HG03108 (cell line): ENCODE results near the gene MAD1L1.

Experiments
- ATAC-seq: cut with Tn5 transposase; IDR thresholded peaks from one replicate; pipeline ENCODE4 v1.9.1; 2021; ENCODE audit warnings: moderate library complexity; ENCODE audit not compliant: unreplicated experiment

Gene MAD1L1

GRCh38 chr7:2108071-2108455 lies 124.7 kb downstream of the MAD1L1 start:
- ATAC-seq: no peak

GRCh38 chr7:2107386-2108070 lies 125.2 kb downstream of the MAD1L1 start:
- no peak for ATAC-seq

GRCh38 chr7:2106924-2107323 lies 125.8 kb downstream of the MAD1L1 start:
- ATAC-seq: no peak

GRCh38 chr7:2106440-2106839 lies 126.3 kb downstream of the MAD1L1 start:
- no peak for ATAC-seq

- no peak for ATAC-seq
Measured at GRCh38 chr7:2105917-2106316, 126.8 kb downstream of the MAD1L1 start.

- ATAC-seq: no peak
Measured at GRCh38 chr7:2105280-2105679, 127.5 kb downstream of the MAD1L1 start.

- ATAC-seq: no peak
Measured at GRCh38 chr7:2104716-2105115, 128.0 kb downstream of the MAD1L1 start.

- ATAC-seq: no peak
Measured at GRCh38 chr7:2104107-2104710, 128.5 kb downstream of the MAD1L1 start.

- ATAC-seq: no peak
Measured at GRCh38 chr7:2103071-2103898, 129.5 kb downstream of the MAD1L1 start.

GRCh38 chr7:2102375-2102723 lies 130.4 kb downstream of the MAD1L1 start:
- no peak for ATAC-seq

- ATAC-seq: no peak
Measured at GRCh38 chr7:2101630-2102374, 130.9 kb downstream of the MAD1L1 start.

- peak; percentile 73 for ATAC-seq
Measured at GRCh38 chr7:2100278-2101208, 132.2 kb downstream of the MAD1L1 start.

- ATAC-seq: no peak
Measured at GRCh38 chr7:2099048-2099957, 133.4 kb downstream of the MAD1L1 start.

GRCh38 chr7:2098496-2098895 lies 134.2 kb downstream of the MAD1L1 start:
- ATAC-seq: no peak

- ATAC-seq: no peak
Measured at GRCh38 chr7:2098056-2098455, 134.7 kb downstream of the MAD1L1 start.

GRCh38 chr7:2097492-2097891 lies 135.3 kb downstream of the MAD1L1 start:
- no peak for ATAC-seq

GRCh38 chr7:2096692-2097387 lies 135.9 kb downstream of the MAD1L1 start:
- ATAC-seq: no peak

GRCh38 chr7:2095436-2095835 lies 137.3 kb downstream of the MAD1L1 start:
- no peak for ATAC-seq
